GM19467 (cell line): Measurements from ENCODE around the gene PSG3.
"Not testable (repeated sequence)": the region's sequence is repeated elsewhere in the genome, so short reads cannot be mapped to it uniquely, and the experiment has no call there.

Experiments used
- ATAC-seq: cut with Tn5 transposase; IDR thresholded peaks from one replicate; pipeline ENCODE4 v1.9.1; 2021; ENCODE audit warnings: mild to moderate bottlenecking, moderate library complexity; ENCODE audit not compliant: unreplicated experiment

The PSG3 gene

DNA sequence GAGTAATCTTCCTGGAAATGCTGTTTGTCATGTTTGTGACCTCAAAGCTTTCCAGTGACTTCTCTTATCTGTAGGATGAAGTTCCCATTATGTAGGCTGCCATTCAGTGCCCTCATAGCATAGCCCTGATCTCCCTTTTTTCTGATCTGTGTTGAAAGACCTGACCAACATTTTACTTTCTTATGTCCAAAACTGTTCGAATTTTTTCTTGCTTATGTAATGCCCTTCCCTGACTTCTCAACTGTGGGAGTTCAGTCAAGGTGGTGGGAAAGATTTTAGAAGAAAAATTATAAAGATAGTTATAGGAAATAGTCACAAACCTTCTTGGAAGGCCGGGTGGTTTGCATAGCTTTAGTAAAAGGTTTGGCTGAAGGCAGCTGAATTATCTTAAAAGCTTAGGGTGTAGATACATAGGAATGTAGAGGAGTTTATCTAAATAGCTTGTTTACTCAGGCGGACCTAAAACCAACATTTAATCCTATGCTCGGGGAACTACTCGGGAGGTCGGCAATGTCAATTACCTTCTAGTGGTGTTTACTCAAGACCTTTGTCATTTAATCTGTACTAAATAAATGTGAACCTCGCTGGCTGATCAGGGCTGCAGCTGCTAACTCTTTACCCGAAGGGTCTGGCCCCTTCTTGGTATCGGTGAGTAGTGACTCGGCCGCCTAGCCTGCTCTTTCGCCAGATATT, 44.3 kb downstream of the PSG3 start:
- ATAC-seq = no peak

DNA sequence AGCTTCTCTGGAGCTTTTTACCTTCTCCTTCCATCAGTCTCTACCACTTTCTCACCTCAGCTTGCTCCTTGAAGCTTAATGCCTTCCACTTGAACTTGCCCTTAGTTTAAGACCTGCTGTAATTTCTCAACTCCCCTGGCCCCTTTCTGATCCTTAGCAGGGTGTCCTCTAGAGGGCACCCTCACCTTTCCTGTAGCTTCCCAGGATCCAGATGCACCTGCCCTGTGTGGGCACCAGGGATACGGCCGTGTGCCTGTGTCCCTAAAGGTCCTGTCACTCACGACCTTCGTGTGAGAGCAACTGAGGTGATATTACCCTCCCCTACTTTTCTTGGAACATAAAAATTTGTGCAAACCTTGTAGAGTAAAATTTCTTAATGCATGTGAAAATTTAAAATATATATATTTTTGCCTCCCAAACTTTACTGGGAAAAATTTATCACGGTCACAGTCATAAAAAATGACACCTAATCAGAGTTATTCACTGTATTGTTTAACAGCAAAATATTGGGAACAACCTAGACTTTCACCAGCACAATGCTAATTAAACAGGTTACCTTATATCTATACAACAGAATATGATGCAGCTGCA, 46.4 kb downstream of the PSG3 start:
- ATAC-seq = no peak

DNA sequence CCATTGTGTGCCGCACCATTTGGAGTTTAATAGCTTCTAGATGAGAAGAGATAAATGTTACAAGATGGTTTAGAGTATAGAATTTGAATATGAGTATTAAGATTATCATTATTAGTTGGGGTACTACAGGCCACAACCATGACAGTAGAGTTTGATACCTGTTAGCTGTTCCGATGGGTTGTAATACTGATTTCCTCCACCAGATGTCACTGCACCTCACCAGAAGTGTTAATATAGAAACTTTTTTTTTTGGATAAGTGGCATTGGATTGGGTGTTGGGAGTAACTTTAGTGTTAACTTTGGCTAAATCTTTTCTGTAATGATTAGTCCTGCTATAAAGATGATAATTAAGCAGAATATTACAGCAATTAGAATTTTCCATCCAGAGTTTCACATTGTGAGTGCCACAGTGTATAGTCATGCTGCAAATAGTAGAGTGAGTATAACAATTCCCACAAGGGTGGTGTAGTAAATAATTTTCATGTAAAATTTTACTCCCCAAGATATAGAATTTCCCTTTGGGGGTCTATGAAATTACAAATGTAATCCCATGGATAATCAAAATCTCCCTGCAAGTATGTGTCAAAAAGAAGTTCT, 56.3 kb downstream of the PSG3 start:
- ATAC-seq = no peak

DNA sequence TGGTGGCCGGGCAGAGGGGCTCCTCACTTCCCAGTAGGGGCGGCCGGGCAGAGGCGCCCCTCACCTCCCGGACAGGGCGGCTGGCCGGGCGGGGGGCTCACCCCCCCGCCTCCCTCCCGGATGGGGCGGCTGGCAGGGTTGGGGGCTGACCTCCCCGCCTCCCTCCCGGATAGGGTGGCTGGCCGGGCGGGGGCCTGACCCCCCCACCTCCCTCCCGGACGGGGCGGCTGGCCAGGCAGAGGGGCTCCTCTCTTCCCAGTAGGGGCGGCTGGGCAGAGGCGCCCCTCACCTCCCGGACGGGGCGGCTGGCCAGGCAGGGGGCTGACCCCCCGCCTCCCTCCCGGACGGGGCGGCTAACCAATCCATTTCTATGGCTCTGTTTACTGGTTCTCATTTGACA, 64.0 kb downstream of the PSG3 start:
- ATAC-seq = not testable (repeated sequence)

DNA sequence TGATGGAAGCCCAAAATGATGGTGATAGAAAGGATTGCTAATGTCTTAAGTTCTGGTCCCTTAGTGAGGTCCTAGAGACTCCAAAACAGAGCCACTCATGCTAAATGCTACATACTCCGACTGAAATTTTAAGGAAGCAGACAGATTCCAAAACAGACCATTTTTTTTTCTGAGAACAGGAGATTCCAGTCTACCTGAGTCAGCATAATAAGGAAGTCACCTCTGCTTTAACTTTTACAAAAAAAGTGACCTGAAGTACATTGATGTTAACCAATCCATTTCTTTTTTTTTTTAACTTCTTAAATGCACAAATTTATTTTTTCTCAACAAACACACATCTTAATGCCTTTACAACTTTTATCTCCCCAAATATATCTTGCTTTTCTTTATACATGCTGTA, 65.7 kb downstream of the PSG3 start:
- ATAC-seq = not testable (repeated sequence)
